Measurements from ENCODE around the gene SH3BGR.

SH3BGR gene

GRCh38 chr21:39562791-39563770, 111.3 kb downstream of the SH3BGR start:
- no peak overlapping the region for H3K4me3 ChIP-seq (ENCODE audit: low read length)
- no peak for DNase-seq (ENCODE audit: low read depth)
- TF ChIP-seq CTCF (conservative IDR thresholded peaks at IDR 0.05; ENCODE audit: low read length): no peak

GRCh38 chr21:39564200-39564599, 112.4 kb downstream of the SH3BGR start:
- no peak for DNase-seq (ENCODE audit: low read depth)
- TF ChIP-seq CTCF (conservative IDR thresholded peaks at IDR 0.05; ENCODE audit: low read length): no peak
- H3K4me3 ChIP-seq (ENCODE audit: low read length): no peak overlapping the region

All from AG10803 (cell line).